Measurements from ENCODE around the gene IFNA2. TPM values are rescaled to one million over a fixed set of nuclear protein-coding genes. Genes with fewer than 3 reads are reported as not detected.

Gene IFNA2
- total and polyA plus RNA-seq, 3 experiments from 2014 or later, result not detected

- H3K36me3 Mint-ChIP-seq, result no peaks in the 10 kb centered on the region
- CTCF ChIA-PET, result no interaction called here
- Histone ChIP-seq H3K27ac (ENCODE audit: low read depth, low read length) (no peak overlapping the region), H3K9me3 (ENCODE audit: low read length) (no peaks in the 10 kb centered on the region), H3K27me3 (ENCODE audit: insufficient read depth, low read length, poor library complexity, severe bottlenecking) (no peaks in the 10 kb centered on the region), H3K4me3 (ENCODE audit: low read length) (no peak overlapping the region), H3K4me1 (ENCODE audit: insufficient read depth, low read length) (no peaks in the 10 kb centered on the region), H3K36me3 (ENCODE audit: insufficient read depth, low read length) (no peaks in the 10 kb centered on the region)
- no peaks in the 10 kb centered on the region for H3K9me3 Mint-ChIP-seq
- H3K27me3 Mint-ChIP-seq, result peaks cover 12 to 28% of the 10 kb centered on the region in 2 donors
- POLR2A ChIA-PET, result no interaction called here
- no peak for DNase-seq
- H3K27ac Mint-ChIP-seq, result no peak overlapping the region
- H3K4me3 Mint-ChIP-seq, result no peak overlapping the region
- H3K4me1 Mint-ChIP-seq, result no peaks in the 10 kb centered on the region
Measured at GRCh38 chr9:21414220-21414940, 29.2 kb upstream of the IFNA2 start.

- no peaks in the 10 kb centered on the region for H3K9me3 Mint-ChIP-seq
- no peak overlapping the region for H3K27ac Mint-ChIP-seq
- H3K27me3 Mint-ChIP-seq, result peaks cover 12 to 28% of the 10 kb centered on the region in 2 donors
- POLR2A ChIA-PET, result no interaction called here
- H3K4me1 ChIP-seq (ENCODE audit: insufficient read depth, low read length), result no peaks in the 10 kb centered on the region
- no peak overlapping the region for H3K4me3 Mint-ChIP-seq
- no peaks in the 10 kb centered on the region for H3K36me3 Mint-ChIP-seq
- no peak overlapping the region for H3K27ac ChIP-seq (ENCODE audit: low read depth, low read length)
- CTCF ChIA-PET, result interaction anchor here (1.1 to 1.9 kb wide), 2 partner anchors 18 to 87 kb away, joined by 3 to 4 read pairs; no protein-coding TSS in a partner anchor
- H3K9me3 ChIP-seq (ENCODE audit: low read length), result no peaks in the 10 kb centered on the region
- H3K36me3 ChIP-seq (ENCODE audit: insufficient read depth, low read length), result no peaks in the 10 kb centered on the region
- H3K4me1 Mint-ChIP-seq, result no peaks in the 10 kb centered on the region
- H3K27me3 ChIP-seq (ENCODE audit: insufficient read depth, low read length, poor library complexity, severe bottlenecking), result no peaks in the 10 kb centered on the region
- H3K4me3 ChIP-seq (ENCODE audit: low read length), result no peak overlapping the region
- no peak for DNase-seq
Measured at GRCh38 chr9:21413624-21414023, 28.4 kb upstream of the IFNA2 start.

GRCh38 chr9:21413151-21413550 is 28.0 kb upstream of the IFNA2 start:
- H3K4me3 Mint-ChIP-seq, result no peak overlapping the region
- H3K9me3 Mint-ChIP-seq, result no peaks in the 10 kb centered on the region
- no peaks in the 10 kb centered on the region for H3K36me3 Mint-ChIP-seq

GRCh38 chr9:21412107-21412506 is 26.9 kb upstream of the IFNA2 start:
- no peaks in the 10 kb centered on the region for H3K4me1 ChIP-seq (ENCODE audit: insufficient read depth, low read length)
- no peaks in the 10 kb centered on the region for H3K27me3 ChIP-seq (ENCODE audit: insufficient read depth, low read length, poor library complexity, severe bottlenecking)
- H3K36me3 Mint-ChIP-seq, result no peaks in the 10 kb centered on the region
- peaks cover 12 to 28% of the 10 kb centered on the region in 2 donors for H3K27me3 Mint-ChIP-seq
- H3K4me3 Mint-ChIP-seq, result no peak overlapping the region
- H3K36me3 ChIP-seq (ENCODE audit: insufficient read depth, low read length), result no peaks in the 10 kb centered on the region
- H3K9me3 ChIP-seq (ENCODE audit: low read length), result no peaks in the 10 kb centered on the region
- no peak for DNase-seq
- ChIA-PET POLR2A (interaction anchor here (1.0 kb wide), 1 partner anchor 83 kb away, joined by 3 read pairs; no protein-coding TSS in a partner anchor), CTCF (interaction anchor here (1.9 kb wide), 1 partner anchor 86 kb away, joined by 4 read pairs; no protein-coding TSS in a partner anchor)
- H3K9me3 Mint-ChIP-seq, result no peaks in the 10 kb centered on the region
- no peak overlapping the region for H3K27ac ChIP-seq (ENCODE audit: low read depth, low read length)
- no peak overlapping the region for H3K4me3 ChIP-seq (ENCODE audit: low read length)
- H3K27ac Mint-ChIP-seq, result no peak overlapping the region
- H3K4me1 Mint-ChIP-seq, result no peaks in the 10 kb centered on the region

More at GRCh38 chr9:21413151-21413550, 28.0 kb upstream of the IFNA2 start:
- Histone ChIP-seq H3K27ac (ENCODE audit: low read depth, low read length) (no peak overlapping the region), H3K4me1 (ENCODE audit: insufficient read depth, low read length) (no peaks in the 10 kb centered on the region), H3K36me3 (ENCODE audit: insufficient read depth, low read length) (no peaks in the 10 kb centered on the region), H3K27me3 (ENCODE audit: insufficient read depth, low read length, poor library complexity, severe bottlenecking) (no peaks in the 10 kb centered on the region), H3K4me3 (ENCODE audit: low read length) (no peak overlapping the region), H3K9me3 (ENCODE audit: low read length) (no peaks in the 10 kb centered on the region)
- POLR2A ChIA-PET, result no interaction called here
- Mint-ChIP-seq H3K27me3 (peaks cover 12 to 28% of the 10 kb centered on the region in 2 donors), H3K4me1 (no peaks in the 10 kb centered on the region), H3K27ac (no peak overlapping the region)
- no peak for DNase-seq
- CTCF ChIA-PET, result interaction anchor here (1.1 to 1.9 kb wide), 2 partner anchors 17 to 87 kb away, joined by 3 to 4 read pairs; no protein-coding TSS in a partner anchor

DNA sequence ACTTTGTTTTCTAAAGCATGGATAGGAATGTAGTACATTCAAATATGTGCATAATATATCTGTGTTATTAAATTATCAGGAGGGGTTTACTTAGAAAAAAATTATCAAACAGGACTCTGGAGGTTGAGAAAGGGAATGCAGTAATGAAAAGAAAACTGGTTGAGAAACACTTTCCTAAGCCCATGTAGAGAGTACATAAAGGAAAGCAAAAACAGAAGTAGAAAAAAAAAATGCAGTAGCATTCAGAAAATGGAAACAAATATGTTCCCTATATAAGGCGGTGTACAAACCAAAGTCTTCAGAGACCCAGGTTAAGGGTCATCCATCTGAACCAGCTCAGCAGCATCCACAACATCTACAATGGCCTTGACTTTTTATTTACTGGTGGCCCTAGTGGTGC is 23.6 kb upstream of the IFNA2 start, which contains the start of gene IFNA8:
Gene IFNA8 (plus strand): TSS at position 301 of the 400 bp plus-strand sequence. CDS start 60 bp downstream, at position 361.
- H3K4me1 Mint-ChIP-seq, result no peaks in the 10 kb centered on the region
- no peaks in the 10 kb centered on the region for H3K9me3 Mint-ChIP-seq
- Histone ChIP-seq H3K27me3 (ENCODE audit: insufficient read depth, low read length, poor library complexity, severe bottlenecking) (no peaks in the 10 kb centered on the region), H3K4me3 (ENCODE audit: low read length) (no peak within 1 kb of the TSS), H3K9me3 (ENCODE audit: low read length) (no peaks in the 10 kb centered on the region), H3K36me3 (ENCODE audit: insufficient read depth, low read length) (no peaks in the 10 kb centered on the region), H3K4me1 (ENCODE audit: insufficient read depth, low read length) (no peaks in the 10 kb centered on the region), H3K27ac (ENCODE audit: low read depth, low read length) (no peak within 1 kb of the TSS)
- H3K4me3 Mint-ChIP-seq, result no peak within 1 kb of the TSS
- DNase-seq, result no peak
- ChIA-PET CTCF (no interaction called here), POLR2A (no interaction called here)
- peaks cover 15 to 28% of the 10 kb centered on the region in 2 donors for H3K27me3 Mint-ChIP-seq
- no peaks in the 10 kb centered on the region for H3K36me3 Mint-ChIP-seq
- H3K27ac Mint-ChIP-seq, result no peak within 1 kb of the TSS

DNA sequence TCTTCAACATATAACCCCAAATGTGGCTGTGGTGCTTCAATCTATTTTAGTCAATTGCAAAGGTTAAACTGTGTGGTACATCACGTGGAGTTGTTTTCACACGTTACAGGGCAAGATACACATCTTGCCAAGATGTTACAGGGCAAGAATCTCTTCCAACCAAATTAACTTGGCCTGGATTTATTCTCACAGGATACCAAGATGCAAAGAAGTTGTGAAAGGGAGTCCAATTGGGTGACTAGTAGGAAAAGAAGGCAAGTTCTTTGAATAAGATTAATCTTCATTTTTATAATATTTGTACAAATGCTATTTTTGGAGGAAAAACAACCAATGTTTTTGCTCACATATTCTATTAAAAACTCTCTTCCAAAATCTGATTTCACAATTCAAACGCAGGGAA is 18.9 kb upstream of the IFNA2 start:
- no peak overlapping the region for H3K27ac ChIP-seq (ENCODE audit: low read depth, low read length)
- peaks cover 7% of the 10 kb centered on the region for H3K4me1 ChIP-seq (ENCODE audit: insufficient read depth, low read length)
- DNase-seq, result no peak
- ChIA-PET CTCF (interaction anchor here (0.9 to 1.5 kb wide), 2 partner anchors 40 to 78 kb away, joined by 3 to 4 read pairs; no protein-coding TSS in a partner anchor), POLR2A (no interaction called here)
- H3K9me3 Mint-ChIP-seq, result no peaks in the 10 kb centered on the region
- H3K9me3 ChIP-seq (ENCODE audit: low read length), result no peaks in the 10 kb centered on the region
- H3K4me1 Mint-ChIP-seq, result peaks cover 0 to 11% (median 4%) of the 10 kb centered on the region in 3 donors
- H3K4me3 Mint-ChIP-seq, result no peak overlapping the region
- peaks cover 11% of the 10 kb centered on the region for H3K27me3 ChIP-seq (ENCODE audit: insufficient read depth, low read length, poor library complexity, severe bottlenecking)
- H3K36me3 Mint-ChIP-seq, result peaks cover 0 to 1% (median 0%) of the 10 kb centered on the region in 3 donors
- no peaks in the 10 kb centered on the region for H3K36me3 ChIP-seq (ENCODE audit: insufficient read depth, low read length)
- no peak overlapping the region for H3K4me3 ChIP-seq (ENCODE audit: low read length)
- peaks cover 17 to 53% of the 10 kb centered on the region in 2 donors for H3K27me3 Mint-ChIP-seq
- peak overlapping the region in 1 of 8 donors; percentile 11 for H3K27ac Mint-ChIP-seq

DNA sequence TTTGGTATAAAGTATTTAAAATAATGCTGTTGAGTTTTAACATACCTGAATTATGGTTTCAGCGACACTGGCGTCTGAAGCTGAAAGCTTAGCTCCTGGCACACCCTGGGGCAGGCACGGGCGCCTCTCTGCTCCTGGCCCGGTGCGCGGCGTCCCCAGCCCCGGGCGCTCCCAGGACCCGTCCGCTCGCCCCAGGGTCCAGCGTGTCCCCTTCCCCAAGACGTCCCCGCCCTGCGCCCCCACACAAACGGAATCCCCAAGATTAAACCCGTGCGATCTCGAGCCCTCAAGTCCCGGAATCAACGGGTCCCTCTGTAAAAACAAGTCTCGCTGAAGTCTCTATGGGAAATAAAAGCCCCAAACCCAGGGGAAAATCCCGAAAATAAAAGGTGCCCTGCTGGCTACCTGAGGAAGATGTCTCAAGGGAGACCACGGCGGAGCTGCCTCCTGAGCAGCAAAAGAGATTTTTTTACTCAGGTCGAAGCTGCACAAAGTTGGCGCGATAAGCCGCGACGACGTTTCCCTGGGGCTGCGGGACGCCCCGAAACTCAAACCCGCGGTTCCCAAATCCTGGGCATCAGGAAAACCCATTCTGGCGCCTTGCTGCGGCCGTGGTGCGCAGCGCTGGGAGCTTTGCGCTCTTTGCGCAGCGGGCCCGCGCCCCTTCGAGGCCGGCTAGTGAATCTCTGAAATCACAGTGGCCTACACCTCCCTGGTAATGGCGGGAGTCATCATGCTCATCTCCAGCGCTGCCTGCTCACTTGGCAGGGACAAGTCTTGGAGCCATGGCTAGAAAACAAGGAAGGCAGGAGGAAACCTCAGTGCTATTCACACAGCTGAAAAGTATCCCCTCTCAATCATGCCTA is 17.4 kb upstream of the IFNA2 start:
- peak in 1 of 5 donors; percentile 4 for DNase-seq
- H3K4me1 Mint-ChIP-seq, result peaks cover 0 to 11% (median 4%) of the 10 kb centered on the region in 3 donors
- Histone ChIP-seq H3K36me3 (ENCODE audit: insufficient read depth, low read length) (no peaks in the 10 kb centered on the region), H3K4me1 (ENCODE audit: insufficient read depth, low read length) (peaks cover 7% of the 10 kb centered on the region), H3K9me3 (ENCODE audit: low read length) (no peaks in the 10 kb centered on the region), H3K27ac (ENCODE audit: low read depth, low read length) (no peak overlapping the region), H3K4me3 (ENCODE audit: low read length) (peak overlapping the region; percentile 17), H3K27me3 (ENCODE audit: insufficient read depth, low read length, poor library complexity, severe bottlenecking) (peaks cover 11% of the 10 kb centered on the region)
- no peaks in the 10 kb centered on the region for H3K9me3 Mint-ChIP-seq
- H3K36me3 Mint-ChIP-seq, result peaks cover 0 to 1% (median 0%) of the 10 kb centered on the region in 3 donors
- POLR2A ChIA-PET, result interaction anchor here (0.7 kb wide), 1 partner anchor 305 kb away, joined by 4 read pairs; no protein-coding TSS in a partner anchor
- CTCF ChIA-PET, result interaction anchor here (1.3 to 1.8 kb wide), 4 partner anchors 42 to 84 kb away, joined by 3 to 4 read pairs (median 4); no protein-coding TSS in a partner anchor
- peaks cover 21 to 68% of the 10 kb centered on the region in 2 donors for H3K27me3 Mint-ChIP-seq
- H3K27ac Mint-ChIP-seq, result no peak overlapping the region
- H3K4me3 Mint-ChIP-seq, result peak overlapping the region in 6 of 7 donors; percentile 54 to 80 (median 66)

Measured in CD8-positive, alpha-beta memory T cell (primary cell).